ENCODE measurements around the gene CABS1.

DNA sequence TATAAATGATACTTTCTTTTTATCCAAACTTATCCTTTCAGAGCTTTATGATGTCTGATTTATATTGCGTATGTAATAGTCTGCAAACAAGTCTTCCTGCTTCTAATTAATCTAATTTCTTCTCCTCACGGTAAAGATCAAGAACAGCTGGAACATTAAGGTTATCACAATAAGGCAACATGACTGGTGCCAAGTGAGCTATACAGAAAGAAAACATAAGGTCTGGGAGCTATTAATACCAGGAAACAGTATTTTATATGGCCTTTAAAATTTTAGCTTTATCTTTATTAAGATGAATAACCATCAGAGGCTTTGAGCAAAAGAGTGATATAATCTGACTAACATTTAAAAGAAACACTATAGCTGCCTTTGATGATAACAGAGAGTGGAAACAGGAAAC, 28.7 kb upstream of the CABS1 start:
- TF ChIP-seq, protein P1, sequence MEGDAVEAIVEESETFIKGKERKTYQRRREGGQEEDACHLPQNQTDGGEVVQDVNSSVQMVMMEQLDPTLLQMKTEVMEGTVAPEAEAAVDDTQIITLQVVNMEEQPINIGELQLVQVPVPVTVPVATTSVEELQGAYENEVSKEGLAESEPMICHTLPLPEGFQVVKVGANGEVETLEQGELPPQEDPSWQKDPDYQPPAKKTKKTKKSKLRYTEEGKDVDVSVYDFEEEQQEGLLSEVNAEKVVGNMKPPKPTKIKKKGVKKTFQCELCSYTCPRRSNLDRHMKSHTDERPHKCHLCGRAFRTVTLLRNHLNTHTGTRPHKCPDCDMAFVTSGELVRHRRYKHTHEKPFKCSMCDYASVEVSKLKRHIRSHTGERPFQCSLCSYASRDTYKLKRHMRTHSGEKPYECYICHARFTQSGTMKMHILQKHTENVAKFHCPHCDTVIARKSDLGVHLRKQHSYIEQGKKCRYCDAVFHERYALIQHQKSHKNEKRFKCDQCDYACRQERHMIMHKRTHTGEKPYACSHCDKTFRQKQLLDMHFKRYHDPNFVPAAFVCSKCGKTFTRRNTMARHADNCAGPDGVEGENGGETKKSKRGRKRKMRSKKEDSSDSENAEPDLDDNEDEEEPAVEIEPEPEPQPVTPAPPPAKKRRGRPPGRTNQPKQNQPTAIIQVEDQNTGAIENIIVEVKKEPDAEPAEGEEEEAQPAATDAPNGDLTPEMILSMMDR (IDR thresholded peaks at IDR 0.05) = no peak
- TF ChIP-seq EZH2phosphoT487 (IDR thresholded peaks at IDR 0.05) (no peak), EZH2 (IDR thresholded peaks at IDR 0.05) (no peak)
